Hematopoietic multipotent progenitor cell treated with erythropoietin and hydrocortisone succinate and interleukin-3 and kit ligand, for 15 days (in vitro differentiated cells): ENCODE measurements around the gene FZD2.
"Not testable (repeated sequence)": the region's sequence is repeated elsewhere in the genome, so short reads cannot be mapped to it uniquely, and the experiment has no call there.

Experiments used
- DNase-seq: peaks from one replicate; pipeline ENCODE4 v3.0.0-alpha.2; 2015; ENCODE audit warnings: low spot score

FZD2 gene

DNA sequence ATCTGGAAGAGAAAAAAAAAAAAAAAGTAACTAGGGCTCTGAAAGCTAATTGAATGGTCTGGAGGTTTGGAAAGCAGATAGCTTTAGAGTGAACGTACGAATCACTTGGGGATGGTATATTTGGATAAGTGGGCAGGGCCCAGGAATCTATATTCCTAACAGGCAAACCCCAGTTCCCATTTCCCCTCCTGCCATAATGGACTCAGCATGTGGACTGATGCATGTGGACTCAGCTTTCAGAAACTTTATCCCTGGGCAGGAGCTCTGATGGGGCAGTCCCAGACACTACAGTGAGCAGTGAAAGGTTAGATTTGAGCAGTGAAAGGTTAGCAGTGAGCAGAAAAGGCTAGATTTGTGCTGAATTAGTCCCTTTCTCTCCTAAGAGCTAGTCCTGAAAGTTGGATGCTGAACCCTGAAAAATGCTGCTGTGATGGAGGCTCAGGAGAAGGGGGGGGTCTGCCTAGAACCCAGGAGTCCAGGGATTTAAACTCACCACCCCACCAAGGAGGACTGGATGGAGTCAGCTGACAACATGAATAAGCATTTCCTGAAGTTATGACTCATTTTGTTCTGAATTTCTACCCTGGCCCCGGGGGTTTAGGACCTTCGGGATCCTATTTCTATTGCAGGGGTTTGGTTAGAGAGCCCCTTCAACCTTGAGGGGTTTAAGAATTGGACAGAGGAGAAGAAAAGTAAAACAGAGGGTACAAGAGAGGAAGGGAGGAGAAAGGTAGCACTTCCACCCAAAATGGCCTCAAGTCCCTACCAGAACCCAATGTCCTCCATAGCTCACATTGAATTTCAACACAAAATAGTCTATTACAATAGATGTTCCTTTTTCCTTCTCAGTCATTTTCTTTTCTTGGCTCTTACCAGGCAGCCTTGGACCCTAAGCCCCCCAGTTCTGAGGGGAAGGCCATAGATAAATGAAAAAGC, 10.3 kb upstream of the FZD2 start:
- DNase-seq = no peak

DNA sequence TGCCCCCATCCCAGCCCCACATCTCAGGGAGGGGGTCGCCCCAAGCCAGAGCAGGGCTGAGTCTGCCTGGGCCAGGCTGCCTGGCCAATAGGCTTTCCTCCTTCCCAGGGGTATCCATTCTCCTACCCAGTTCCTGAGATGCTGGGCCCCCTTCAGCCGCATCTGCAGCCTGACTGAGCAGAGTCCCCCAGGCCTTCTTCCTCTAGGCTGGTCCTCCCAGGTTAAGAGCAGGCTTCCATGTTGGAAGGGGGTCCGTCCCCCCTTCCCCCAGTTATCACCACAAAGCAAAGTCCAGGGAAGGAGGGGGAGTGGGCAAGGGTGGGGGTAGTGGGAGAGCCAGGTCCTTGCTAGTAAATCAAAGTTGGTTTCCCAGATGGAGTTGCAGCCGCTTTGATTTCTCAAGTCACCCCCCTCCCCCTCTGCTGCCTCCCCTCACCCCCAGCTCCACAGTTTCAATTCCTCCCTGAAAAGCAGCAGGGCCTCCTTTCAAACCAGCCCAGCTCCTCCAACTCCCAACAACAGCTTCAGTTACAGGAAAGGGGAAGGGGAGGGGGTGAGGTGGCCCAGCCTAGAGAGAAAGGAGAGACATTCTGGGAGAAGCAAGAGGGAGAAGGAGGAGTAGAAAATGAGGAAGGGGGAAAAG, 9.5 kb upstream of the FZD2 start:
- no peak for DNase-seq

DNA sequence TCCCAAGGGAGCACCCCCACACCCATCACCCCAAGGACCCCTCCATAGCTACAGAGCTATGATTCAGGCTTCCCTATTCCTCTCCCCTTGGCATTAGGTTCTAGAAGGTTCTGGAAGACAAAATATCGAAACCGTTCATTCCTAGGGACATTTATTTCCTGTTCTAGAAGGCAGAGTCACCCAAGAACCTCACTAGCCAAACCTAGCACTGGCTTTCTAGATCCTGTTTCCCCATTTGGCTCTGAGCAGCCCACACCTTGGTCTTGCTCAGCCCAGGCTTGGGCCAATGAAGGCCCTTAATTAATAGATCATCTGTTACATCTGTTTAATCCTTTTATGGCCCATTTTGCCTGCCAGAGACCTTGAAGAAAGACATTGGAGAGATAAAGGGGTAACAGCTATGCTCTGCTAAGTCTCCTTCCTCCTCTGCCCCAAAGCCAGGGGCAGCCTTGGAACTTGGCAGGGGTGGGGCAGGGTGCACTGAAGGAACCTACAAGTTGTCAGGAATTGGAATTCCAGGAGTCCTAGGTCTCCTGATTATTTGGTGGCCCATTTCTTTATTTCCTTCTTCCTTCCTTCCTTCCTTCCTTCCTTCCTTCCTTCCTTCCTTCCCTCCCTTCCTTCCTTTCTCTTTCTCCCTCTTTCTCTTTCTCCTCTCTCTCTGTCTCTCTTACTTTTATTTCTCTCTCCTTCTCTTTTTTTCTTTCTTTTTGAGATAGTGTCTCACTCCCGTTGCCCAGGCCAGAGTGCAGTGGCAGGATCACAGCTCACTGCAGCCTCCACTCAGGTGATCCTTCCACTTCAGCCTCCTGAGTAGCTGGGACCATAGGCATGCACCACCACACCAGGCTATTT, 8.7 kb upstream of the FZD2 start:
- no peak for DNase-seq

- DNase-seq = no peak
Measured at GRCh38 chr17:44549686-44550085, 7.6 kb upstream of the FZD2 start.

- DNase-seq = no peak
Measured at GRCh38 chr17:44552361-44552760, 4.9 kb upstream of the FZD2 start.

DNA sequence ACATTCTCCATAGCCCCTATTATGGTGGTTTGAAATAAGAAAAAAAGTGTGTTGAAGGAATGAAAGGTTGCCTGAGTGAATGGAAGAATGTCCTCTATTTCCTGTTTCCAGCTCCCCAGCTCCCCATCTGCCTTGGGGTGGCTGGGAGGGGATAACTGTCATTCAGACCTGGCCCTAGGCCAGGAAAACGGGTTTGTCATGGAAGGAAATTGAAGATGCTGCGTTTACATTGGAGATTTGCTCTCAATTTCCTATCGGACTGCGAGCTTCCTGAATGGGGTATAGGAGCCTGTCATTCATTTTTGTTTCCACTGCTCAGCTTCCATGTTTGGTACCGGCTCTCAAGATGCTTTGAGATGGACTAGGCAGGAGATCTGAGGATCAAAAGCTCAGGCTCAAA, 2.2 kb upstream of the FZD2 start:
- DNase-seq = no peak

GRCh38 chr17:44556166-44556831, 985 bp upstream of the FZD2 start:
- DNase-seq = no peak

- no peak for DNase-seq
Measured at GRCh38 chr17:44557651-44558285, 484 bp downstream of the FZD2 start.

- no peak for DNase-seq
Measured at GRCh38 chr17:44558334-44558709, 1.0 kb downstream of the FZD2 start.

- no peak for DNase-seq
Measured at GRCh38 chr17:44558710-44559633, 1.7 kb downstream of the FZD2 start.

DNA sequence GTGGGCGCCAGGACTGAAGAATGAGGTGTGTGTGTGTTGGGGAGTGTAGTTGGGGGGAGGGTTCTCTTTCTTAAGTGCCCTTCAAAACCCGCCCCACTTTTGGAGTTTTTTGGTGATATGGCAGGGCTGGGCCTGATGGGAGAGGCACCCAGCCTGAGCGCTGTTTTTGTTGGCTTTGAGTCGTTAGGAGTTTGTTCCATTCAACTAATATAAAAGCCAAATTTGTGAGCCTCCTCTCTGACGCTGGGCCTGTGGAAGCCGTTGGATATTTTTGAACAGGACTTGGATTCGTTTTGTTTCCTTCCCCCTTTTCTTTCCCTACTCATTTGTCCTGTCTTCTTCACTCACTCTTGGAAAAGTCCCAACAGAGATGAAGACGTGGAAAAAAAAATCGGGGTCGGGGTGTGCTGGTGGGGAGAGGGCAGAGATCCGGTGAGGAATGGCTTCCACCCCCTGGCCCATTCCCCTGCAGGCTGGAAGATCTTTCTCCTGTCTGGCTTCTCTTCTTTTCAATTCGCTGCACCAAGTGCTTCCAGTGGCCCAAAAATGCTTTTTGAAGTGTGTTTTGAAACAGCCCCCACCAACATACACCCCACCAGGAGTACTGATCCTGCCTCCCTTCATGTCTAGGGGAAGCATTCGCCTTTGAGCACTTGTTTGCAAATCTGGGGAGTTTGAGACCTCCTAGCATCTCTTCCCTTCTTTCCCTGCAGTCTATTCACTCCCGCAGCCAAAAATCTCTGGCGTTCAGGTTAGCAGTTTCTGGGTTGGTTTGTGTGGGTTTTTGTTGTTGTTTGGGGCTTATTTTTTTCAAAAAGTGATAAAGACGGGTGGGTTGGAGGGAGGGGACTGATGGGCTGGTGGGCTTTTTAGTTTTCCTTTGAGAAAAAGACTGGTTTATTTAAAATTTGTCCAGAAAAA, 2.6 kb downstream of the FZD2 start:
- DNase-seq = no peak

- DNase-seq = no peak
Measured at GRCh38 chr17:44561237-44561623, 3.9 kb downstream of the FZD2 start.

- DNase-seq = no peak
Measured at GRCh38 chr17:44564429-44564828, 7.1 kb downstream of the FZD2 start.

DNA sequence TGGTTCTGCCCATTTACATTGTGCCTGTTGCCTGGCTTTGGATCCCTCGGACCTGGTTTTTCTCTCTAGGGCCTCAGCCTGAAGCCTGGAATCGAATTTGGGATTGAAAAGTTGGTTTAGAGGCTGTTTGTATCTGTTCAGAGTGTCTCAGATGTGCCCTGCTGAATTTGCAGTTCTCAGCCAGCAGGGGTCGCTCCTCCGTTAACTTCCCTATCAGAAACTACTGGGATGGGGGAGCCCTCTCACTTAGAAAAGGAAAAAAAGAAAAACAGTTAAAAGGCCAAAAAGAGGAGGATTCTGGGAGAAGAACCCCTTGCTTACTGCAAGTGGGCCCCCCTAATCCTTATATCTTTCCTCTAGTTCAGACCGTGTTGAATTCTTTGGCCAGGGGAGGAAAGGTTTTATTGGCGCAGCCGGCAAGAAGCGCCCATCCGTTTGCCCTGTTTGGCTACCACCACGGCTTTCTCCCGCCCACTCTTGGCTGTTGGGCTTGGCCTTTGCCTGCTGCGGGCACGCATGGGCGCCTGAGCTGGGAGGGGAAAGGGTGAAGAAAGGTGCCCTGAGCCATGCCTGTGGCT, 8.7 kb downstream of the FZD2 start:
- DNase-seq = peak; percentile 12

GRCh38 chr17:44568311-44568944, 11.1 kb downstream of the FZD2 start:
- not testable (repeated sequence) for DNase-seq

- peak; percentile 6 for DNase-seq
Measured at GRCh38 chr17:44568945-44569858, 11.9 kb downstream of the FZD2 start.

- DNase-seq = no peak
Measured at GRCh38 chr17:44572801-44573200, 15.5 kb downstream of the FZD2 start.
